ENCODE measurements around the gene TMEM132A.
"Not testable (repeated sequence)": the region's sequence is repeated elsewhere in the genome, so short reads cannot be mapped to it uniquely, and the experiment has no call there.

TMEM132A gene

GRCh38 chr11:60964801-60965200, 40.5 kb downstream of the TMEM132A start:
- no peak for DNase-seq

DNA sequence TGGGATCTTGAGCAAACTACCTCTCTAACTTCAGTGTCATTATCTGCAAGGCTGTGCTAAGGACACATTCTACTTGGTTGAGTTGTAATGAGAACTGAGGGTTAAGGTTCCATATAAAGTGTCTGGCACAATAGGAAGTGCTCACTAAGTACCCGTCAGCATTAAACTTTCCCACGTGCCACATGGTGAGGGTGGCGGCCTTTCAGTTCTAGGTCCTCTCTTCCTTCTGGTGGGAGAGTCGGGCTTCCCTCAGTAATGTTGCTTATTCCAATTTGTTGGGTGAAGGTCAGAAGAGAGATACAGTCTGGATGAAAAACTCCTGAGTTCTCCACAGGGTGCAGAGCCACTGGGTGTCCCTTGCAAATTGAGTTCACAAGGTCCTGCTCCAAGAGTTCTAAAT, 42.6 kb downstream of the TMEM132A start:
- DNase-seq = no peak

DNA sequence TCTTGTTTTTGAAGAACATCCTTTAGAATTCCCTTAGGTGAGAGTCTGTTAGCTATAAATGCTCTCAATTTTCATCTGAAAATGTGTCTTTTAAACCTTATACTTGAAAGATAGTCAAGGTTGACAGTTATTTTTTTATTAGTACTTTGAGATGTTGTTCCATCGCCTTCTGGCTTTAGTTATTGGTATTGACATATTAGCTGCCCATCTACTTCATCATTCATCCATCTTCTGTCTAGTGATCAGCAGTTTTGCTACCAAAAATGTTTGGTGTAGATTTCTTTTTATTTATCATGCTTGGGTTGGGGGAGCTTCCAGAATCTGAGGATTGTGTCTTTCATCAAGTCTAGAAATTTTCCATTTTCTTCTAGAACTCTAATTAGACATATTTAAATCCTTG, 44.0 kb downstream of the TMEM132A start:
- no peak for DNase-seq

- peak; percentile 34 for DNase-seq
Observed at GRCh38 chr11:60970369-60970774, 46.1 kb downstream of the TMEM132A start.

DNA sequence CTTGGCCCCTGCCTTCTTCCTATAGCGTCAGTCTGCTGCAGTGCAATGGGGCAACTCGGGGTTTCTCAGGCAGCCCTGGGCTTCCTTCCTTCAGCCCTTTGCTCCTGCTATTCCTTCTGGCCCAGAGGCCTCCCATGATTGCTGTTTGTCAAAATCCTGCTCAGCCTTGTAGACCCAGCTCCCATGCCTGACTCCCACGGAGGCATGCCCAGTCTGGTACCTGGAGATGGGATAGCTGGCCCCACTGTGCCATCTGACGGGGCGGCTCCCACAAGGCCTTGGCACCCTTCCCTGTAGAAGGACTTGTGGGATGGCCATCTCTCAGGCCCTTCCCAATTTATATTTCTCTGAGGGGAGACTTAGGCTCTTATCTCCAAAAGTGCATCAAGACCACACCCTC, 46.6 kb downstream of the TMEM132A start:
- DNase-seq = no peak

DNA sequence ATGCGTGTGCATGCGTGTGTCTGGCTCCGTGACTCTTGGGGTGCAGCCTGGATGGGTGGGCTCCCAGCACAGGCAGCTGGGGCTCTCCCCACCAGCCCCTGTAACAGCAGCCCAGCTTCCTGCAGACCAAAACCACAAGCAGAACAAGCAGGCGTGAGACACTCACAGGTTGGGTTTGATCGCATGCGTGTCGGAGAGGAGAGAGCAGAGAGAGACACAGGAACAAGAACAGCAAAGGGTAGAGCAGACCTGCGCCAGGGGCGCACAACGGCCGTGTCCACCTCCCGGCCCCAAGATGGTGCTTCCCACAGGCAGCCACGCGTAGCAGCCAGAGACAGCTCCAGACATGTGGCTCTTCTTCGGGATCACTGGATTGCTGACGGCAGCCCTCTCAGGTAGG, 47.3 kb downstream of the TMEM132A start, which contains the start of gene CD6:
Gene CD6 (plus strand): TSS at position 161 of the 400 bp plus-strand sequence. CDS start 186 bp downstream, at position 347.
- DNase-seq = no peak

GRCh38 chr11:60972182-60973030, 48.1 kb downstream of the TMEM132A start:
- DNase-seq = no peak

GRCh38 chr11:60973699-60974098, 49.4 kb downstream of the TMEM132A start:
- DNase-seq = no peak

GRCh38 chr11:60974316-60974715, 50.1 kb downstream of the TMEM132A start:
- DNase-seq = not testable (repeated sequence)

DNA sequence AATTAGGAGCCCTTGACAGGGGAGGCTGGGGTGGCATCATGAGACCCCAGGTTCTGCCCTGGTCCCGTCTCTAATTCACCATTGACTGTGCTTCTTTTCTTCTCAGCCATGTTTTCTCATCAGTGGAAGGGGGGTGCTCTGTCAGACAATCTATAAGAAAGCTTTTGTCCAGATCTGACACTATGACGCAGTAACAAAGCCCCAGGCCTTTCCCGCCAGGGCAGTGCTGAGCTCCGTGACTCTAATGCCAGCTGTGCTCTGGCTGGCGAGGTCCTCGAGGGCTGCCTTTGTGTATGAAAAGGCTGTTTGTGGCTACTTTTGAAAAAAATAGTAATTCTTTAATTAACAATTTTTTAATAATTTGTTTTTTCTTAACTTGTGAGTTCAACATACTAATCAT, 50.5 kb downstream of the TMEM132A start:
- DNase-seq = no peak

DNA sequence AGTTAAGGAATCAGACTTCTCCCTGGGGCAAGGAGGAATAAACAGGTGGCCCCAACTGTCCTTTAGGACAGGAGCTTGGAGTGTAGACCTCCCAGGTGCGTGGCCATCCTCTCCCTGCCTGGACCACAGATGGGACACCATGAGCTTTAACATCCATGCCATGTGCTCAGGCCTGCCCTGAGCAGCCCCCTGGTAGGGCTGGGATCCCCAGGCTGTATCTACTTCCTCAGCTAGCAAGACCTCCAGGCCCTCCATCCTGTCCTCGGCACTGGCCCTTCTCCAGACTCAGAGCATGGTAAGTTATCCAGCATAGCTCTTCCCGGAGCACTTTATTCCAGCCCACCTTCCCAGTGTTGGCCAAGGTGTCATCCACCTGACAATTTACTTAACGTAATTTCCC, 53.0 kb downstream of the TMEM132A start:
- DNase-seq = no peak

GRCh38 chr11:60977836-60978235, 53.6 kb downstream of the TMEM132A start:
- DNase-seq = no peak

GRCh38 chr11:60978546-60979380, 54.5 kb downstream of the TMEM132A start:
- DNase-seq = no peak

- DNase-seq = no peak
Observed at GRCh38 chr11:60981515-60981914, 57.3 kb downstream of the TMEM132A start.

- DNase-seq = no peak
Observed at GRCh38 chr11:60982184-60982583, 57.9 kb downstream of the TMEM132A start.

DNA sequence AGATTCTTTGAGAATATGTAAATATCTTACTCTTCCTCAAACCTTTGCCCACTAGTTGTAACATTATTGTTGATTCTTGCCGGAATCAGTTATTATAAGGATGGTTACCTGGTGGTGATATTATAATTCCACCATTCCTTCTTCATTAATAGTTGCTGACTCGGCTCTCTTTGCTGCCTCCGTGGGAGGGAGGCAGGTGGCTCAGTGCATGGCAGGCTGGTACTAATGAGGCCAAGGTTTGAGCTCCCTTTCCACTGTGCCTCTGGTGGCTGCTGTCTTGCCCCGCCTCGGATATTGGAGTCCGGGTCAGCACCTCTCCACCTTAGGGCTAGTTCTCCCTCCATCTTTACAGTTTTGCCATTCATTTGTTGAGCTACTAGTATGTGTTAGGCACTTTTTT, 59.9 kb downstream of the TMEM132A start:
- no peak for DNase-seq

DNA sequence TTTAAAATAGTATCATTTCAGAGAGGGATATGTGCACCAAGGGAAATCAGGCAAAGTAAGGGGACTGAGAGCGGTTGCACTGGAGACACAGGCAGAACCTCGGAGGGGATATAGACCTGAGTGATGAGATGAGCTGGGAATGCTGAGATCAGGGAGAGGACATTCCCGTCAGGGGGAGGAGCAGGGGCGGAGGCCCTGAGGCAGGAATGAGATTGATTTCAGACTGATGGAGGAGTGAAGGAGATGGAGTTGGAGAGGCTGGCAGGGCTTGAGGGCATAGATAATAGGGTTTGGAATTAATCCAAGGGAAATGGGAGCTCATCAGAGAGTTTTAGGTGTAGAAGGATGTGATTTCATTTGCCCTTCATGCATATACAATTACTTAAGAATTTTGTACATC, 60.4 kb downstream of the TMEM132A start:
- DNase-seq = no peak

GRCh38 chr11:60985501-60985900, 61.2 kb downstream of the TMEM132A start:
- DNase-seq = no peak

GRCh38 chr11:60985991-60986915, 62.0 kb downstream of the TMEM132A start:
- peak; percentile 47 for DNase-seq

Data from activated gamma-delta T cell (primary cell).